WI38 (cell line): Measurements from ENCODE around the gene MIGA1.
"Not testable (repeated sequence)": the region's sequence is repeated elsewhere in the genome, so short reads cannot be mapped to it uniquely, and the experiment has no call there.

Source experiments
- H3K4me3 ChIP-seq: 2 replicates; pipeline ENCODE4 v1.5.1; 2011; ENCODE audit warnings: low read depth, mild to moderate bottlenecking, control low read depth, low read length
- TF ChIP-seq, protein P1 (sequence below): IDR thresholded peaks from 2 replicates; pipeline ENCODE4 v1.5.1; 2012; ENCODE audit warnings: low read depth, mild to moderate bottlenecking, control low read depth, low read length

Gene MIGA1

DNA sequence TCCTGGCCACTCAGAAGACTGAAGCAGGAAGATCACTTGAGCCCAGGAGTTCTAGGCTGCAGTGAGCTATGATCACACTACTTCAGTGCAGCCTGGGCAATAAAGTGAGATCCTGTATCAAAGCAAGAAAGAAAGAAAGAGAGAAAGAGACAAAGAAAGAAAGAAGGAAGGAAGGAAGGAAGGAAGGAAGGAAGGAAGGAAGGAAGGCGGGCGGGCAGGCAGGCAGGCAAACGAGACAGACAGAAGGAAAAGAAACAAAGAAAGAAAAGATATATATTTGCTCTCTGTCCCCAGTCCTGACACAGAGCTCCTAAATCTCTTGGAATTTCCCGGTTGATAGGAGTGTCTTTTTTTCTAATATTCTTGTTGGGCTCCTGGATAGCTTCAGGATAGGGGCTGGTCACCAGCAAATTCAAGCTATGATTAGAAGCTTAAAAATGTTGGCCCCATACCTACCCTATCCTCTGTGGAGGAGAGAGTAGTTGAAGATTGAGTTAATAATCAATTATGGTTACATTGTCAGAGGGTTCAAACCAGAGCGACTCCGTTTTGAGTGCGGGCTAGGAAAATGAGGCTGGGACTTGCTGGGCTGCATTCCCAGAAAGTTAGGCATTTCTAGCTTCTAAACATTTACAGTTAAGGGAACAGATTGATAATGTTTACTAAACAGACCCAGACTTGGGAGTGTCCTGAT, 3.3 kb upstream of the MIGA1 start:
- no peak overlapping the region for H3K4me3 ChIP-seq
- TF ChIP-seq, protein P1, sequence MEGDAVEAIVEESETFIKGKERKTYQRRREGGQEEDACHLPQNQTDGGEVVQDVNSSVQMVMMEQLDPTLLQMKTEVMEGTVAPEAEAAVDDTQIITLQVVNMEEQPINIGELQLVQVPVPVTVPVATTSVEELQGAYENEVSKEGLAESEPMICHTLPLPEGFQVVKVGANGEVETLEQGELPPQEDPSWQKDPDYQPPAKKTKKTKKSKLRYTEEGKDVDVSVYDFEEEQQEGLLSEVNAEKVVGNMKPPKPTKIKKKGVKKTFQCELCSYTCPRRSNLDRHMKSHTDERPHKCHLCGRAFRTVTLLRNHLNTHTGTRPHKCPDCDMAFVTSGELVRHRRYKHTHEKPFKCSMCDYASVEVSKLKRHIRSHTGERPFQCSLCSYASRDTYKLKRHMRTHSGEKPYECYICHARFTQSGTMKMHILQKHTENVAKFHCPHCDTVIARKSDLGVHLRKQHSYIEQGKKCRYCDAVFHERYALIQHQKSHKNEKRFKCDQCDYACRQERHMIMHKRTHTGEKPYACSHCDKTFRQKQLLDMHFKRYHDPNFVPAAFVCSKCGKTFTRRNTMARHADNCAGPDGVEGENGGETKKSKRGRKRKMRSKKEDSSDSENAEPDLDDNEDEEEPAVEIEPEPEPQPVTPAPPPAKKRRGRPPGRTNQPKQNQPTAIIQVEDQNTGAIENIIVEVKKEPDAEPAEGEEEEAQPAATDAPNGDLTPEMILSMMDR = no peak

GRCh38 chr1:77781683-77782082, 2.2 kb downstream of the MIGA1 start:
- TF ChIP-seq, protein P1 = no peak
- H3K4me3 ChIP-seq = no peak overlapping the region

DNA sequence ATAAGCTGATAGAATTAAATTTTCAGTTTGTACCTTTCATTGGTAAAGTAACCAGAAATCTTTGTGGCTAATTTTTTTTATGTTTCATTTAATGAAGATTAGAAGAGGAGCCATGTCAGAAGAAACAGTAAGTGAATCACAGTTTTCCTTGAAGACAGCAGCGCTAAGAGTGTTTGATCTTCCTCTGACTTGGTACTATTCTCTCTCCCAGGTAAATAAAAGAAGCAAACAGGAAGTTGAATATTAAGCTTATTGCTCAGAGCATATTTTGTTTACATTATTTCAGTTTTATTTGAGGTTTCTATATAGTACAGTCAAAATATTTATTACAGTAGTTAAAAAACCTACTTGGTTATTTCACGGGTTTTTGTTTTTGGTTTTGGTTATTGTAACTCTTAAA, 3.7 kb downstream of the MIGA1 start:
- TF ChIP-seq, protein P1 = no peak
- no peak overlapping the region for H3K4me3 ChIP-seq

DNA sequence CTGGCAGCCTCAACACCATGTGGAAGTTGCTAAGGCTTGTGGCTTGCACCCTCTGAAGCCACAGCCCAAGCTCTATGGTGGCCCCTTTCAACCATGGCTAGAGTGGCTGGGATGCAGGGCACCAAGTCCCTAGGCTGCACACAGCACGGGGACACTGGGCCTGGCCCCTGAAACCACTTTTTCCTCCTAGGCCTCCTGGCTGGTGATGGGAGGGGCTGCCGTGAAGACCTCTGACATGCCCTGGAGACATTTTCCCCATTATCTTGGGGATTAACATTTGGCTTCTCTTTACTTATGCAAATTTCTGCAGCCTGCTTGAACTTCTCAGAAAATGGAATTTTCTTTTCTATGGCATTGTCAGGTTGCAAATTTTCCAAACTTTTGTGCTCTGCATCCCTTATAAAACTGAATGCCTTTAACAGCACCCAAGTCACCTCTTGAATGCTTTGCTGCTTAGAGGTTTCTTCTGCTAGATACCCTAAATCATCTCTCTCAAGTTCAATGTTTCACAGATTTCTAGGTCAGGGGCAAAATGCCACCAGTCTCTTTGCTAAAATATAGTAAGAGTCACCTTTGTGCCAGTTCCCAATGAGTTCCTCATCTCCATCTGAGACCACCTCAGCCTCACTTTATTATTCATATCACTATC, 6.8 kb downstream of the MIGA1 start:
- H3K4me3 ChIP-seq = not testable (repeated sequence)

DNA sequence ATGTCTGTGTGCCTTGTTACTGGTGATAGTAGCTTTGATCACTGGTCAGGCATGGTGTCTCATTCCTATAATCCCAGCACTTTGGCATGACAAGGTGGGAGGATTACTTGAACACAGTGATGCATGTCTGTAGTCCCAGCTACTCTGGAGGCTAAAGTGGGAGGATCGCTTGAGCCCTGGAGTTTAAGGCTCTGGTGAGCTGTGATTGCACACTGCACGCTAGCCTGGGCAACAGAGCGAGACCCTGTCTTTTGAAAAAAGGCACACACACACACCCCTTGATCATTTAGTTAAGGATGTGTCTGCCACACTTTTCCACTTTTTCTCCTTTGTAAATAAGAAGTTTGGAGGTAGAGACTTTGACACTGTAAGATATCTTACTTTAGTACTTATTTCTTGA, 15.1 kb downstream of the MIGA1 start:
- no peak overlapping the region for H3K4me3 ChIP-seq

GRCh38 chr1:77796695-77797405, 17.4 kb downstream of the MIGA1 start:
- TF ChIP-seq, protein P1 = no peak
- H3K4me3 ChIP-seq = no peak overlapping the region

More for the DNA sequence above, 15.1 kb downstream of the MIGA1 start:
- TF ChIP-seq, protein P1 = no peak

DNA sequence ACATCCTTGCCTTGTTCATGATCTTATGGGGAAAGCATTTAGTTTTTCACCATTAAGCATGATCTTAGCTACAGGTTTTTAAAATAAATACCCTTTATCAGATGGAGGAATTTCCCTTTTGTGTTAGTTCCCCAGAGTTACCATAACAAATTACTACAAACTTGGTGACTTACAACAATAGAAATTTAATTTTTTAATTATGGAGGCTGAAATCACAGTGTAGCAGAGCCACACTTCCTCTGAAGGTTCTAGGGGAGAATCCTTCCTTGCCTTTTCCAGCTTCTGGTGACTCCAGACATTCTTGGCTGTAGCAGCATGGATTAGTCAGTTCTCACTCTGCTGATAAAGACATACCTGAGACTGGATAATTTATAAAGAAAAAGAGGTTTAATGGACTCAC, 18.5 kb downstream of the MIGA1 start:
- TF ChIP-seq, protein P1 = no peak

More for the DNA sequence above, 18.5 kb downstream of the MIGA1 start:
- H3K4me3 ChIP-seq = no peak overlapping the region
